GM19438 (cell line): ENCODE measurements around the gene IGFLR1.
"Not testable (repeated sequence)": the region's sequence is repeated elsewhere in the genome, so short reads cannot be mapped to it uniquely, and the experiment has no call there.

ENCODE experiments used
- ATAC-seq: cut with Tn5 transposase; IDR thresholded peaks from one replicate; pipeline ENCODE4 v1.9.1; 2021; ENCODE audit warnings: low read depth; ENCODE audit not compliant: unreplicated experiment

The IGFLR1 gene

DNA sequence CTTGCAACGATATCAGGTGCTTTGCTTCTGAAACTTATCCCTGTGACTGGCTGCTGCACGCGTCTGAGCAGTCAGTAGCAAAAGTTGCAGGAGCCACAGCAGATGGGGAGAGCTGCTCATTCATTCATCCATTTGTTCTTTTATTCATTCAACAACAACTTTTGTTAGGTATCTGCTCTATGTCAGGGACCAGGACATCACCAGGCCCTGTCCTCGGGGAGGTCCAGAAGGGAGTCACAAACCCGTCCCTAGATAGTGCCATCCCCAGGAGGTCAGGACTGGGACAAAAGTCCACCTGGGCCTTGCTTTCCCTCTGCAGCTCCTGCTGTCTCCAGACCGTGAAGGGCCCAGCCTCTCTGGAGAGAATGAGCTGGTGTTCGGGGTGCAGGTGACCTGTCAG, 35.7 kb upstream of the IGFLR1 start:
- no peak for ATAC-seq

DNA sequence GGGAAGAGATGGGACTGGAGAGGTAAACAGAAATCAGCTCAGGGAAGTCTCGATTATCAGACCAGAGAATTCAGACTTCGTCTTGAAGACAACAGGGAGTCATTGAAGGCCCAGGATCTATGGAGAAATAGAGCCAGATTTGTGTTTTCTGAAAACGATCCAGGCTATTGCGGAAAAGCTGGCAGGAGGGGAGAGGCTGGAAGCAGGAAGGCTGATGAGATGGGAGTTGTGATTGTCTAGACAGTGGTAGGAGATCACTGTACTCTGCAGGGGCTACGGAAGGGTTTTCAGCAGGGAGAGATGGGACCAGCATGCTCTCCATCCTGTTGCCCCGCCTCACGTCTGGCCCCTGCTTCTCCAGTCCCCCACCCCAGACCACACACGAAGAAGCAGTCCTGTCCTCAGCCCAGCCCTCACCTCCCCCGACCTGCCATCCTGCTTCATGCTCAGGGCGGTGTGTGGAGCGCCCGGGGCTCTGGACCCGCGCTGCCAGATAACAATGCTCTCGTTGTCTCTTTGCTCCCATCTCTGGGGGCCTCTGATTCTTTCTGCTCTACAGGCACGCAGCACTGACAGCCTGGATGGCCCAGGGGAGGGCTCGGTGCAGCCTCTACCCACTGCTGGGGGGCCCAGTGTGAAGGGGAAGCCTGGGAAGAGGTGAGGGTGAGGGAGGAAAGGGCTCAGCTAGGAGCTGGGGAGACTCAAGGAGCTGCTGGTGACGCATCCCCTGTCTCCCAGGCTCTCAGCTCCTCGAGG, 35.0 kb upstream of the IGFLR1 start:
- no peak for ATAC-seq

DNA sequence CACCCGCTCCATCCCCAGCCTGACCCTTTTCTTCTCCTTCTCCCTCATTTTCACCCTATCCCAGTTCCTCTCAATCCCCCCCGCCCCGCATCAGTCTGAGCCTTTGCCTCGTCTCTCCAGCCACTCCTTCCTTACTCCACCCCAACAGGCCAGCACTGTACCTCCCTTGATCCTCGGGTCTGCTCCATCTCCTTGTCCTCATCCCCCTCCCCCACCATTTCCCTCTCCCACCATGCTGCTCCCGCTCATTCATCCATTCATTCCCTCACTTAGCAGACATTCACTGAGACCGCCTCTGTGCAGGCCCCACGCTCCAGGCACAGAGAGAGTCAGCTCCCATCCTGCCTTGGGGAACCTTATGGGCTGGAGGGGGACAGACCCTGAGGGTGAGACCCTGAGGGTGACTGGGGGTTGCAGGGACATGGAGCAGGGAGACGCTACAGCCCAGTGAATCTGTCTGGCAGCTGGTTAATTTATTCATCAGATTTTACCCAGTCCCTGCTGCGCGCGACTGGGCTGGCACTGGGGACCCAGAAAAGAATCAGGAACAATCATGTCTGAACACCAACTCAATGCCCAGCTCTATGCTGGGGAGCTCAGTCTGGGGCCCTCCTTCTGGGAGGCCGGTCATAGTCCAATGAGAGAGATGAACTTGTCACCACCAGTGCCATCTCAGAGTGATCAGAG, 34.0 kb upstream of the IGFLR1 start:
- ATAC-seq, result no peak

DNA sequence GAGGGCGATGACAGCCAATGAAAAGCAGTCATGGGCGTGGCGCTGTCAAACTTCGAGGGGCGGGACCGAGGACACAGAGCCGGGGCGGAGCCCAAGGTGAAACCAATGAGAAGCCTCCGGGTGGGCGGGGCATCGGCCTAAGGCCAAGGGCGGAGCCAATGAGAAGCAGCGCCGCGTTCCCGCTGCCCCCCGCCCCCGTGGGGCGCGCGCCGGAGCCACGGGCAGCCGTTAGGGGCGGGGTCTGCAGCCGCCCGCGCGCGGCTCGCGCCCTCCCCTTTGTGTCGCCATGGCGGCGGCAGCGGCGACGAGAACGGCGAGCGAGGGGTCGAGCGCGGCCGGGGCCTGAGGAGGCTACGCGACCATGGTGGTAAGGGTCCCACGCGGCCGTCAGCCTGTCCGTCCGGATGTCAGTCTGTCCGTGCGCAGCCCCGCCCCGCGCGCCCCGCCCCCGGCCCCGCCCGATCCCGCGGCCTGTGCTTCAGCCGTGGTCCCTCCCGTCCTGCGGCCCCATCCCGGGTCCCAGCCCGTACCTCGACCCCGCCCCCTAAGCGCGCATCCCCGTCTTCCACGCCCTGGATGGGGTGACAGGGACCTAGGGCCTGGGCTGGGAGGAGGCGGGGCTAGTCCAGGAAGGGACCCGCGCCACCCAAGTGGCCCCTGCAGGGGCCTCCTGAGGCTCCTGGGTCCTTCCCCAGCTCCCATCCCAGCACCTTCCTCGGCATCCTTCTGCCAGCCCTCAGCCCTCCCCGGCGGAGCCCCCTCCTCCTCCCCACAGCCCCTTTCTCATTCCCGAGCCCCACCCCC, 33.2 kb upstream of the IGFLR1 start, which contains the start of gene ARHGAP33:
Gene ARHGAP33, plus strand, starts transcription at position 267 of the 804 bp plus-strand sequence. Its CDS starts 95 bp downstream, at position 362.
- ATAC-seq, result peak; percentile 89

DNA sequence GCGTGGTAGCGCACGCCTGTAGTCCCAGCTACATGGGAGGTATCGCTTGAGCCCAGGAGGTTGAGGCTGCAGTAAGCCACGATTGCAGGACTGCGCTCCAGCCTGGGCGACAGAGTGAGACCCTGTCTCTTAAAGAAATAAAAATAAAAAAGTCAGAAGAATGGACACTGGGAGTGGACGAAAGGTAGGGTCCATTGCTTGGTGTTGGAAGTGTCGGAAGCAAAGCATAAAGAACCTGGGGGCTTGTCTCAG, 32.7 kb upstream of the IGFLR1 start:
- no peak for ATAC-seq

DNA sequence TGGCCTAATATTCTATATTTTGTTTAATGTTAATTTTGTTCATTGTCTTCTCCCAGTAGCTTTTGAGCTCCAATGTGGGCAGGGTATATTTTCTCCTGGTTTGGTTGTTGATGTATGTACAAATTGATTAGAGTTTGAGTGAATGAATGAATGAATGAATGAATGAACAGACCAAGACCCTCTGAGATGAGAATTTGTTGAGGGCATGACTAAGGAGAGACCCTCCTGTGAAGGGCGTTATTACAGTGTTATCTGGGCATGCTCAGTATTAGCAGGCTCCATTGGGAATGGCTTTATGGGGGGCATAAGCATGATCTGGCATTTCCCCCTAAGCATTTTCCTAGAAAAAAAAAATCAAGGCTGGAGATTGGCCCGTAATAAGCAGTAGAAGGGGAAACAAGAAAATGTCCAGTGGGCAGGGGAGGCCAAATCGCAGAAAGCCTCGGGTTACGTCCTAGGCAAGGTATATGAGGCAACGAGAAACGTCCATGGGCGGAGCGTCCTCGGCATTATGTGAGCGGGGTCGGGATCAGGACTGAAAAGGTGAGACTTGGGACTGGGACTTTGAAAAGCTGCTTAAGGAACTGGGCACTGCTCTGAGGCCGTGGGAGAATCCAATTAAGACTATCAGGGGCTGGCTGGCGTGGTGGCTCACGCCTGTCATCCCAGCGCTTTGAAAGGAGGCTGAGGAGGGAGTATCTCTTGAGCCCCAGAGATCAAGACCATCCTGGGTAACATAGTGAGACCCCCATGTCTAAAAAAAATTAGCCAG, 32.2 kb upstream of the IGFLR1 start:
- no peak for ATAC-seq

DNA sequence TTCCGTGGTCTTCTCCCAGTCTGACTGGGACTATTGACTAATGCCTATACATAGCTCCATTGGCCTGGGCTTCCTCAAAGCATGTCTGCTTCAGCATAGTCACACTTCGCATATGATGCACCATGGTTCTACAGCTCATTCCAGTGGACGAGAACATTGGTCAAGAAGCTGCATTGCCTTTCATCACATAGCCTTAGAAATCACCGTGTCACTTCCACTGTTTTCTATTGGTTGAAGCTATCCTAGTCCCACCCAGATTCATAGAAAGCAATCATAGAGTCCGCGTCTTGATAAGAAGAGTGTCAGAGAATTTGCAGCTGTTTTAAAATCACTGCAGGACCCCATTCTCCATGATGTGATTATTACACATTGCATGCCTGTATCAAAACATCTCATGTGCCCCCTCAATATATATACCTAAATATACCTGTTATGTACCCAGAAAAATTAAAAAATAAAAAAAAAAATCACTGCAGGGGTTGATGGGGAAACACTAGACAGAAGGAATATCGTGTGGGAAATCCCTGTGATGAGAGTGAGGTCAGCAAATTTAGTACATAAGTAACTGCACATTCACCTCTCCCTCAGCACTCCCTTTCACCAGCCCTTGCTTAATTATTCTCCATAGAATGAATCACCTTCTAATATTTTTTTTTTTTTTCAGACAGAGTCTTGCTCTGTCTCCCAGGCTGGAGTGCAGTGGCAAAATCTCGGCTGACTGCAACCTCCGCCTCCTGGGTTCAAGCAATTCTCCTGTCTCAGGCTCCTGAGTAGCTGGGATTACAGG, 31.0 kb upstream of the IGFLR1 start:
- no peak for ATAC-seq

DNA sequence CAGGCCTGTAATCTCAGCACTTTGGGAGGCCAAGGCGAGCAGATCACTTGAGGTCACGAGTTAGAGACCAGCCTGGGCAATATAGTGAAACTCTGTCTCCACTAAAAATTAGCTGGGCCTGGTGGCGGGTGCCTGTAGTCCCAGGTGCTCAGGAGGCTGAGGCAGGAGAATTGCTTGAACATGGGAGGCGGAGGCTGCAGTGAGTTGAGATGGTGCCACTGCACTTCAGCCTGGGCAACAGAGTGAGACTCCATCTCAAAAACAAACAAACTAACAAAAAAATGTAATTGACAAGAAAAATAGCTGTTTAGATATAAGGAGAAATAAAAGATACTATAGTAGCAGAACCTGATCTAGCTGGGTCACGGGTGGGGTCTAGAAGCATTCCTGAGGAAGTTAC, 30.1 kb upstream of the IGFLR1 start:
- not testable (repeated sequence) for ATAC-seq

DNA sequence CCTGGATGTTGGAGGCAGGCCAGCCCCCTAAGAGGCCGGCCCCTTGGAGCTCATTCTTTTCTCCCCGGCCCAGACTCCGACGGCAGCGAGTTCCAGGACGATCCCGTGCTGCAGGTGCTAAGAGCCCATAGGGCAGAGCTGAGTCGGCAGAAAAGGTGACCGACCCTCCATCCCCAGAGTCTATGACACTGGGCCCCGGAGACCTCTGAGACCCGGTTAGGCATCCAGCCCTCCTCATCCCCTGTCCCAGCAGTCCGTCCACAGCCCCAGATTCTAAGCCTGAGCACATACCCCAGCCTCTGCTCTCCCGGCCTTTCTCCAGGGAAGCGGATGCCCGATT, 25.8 kb upstream of the IGFLR1 start:
- no peak for ATAC-seq

DNA sequence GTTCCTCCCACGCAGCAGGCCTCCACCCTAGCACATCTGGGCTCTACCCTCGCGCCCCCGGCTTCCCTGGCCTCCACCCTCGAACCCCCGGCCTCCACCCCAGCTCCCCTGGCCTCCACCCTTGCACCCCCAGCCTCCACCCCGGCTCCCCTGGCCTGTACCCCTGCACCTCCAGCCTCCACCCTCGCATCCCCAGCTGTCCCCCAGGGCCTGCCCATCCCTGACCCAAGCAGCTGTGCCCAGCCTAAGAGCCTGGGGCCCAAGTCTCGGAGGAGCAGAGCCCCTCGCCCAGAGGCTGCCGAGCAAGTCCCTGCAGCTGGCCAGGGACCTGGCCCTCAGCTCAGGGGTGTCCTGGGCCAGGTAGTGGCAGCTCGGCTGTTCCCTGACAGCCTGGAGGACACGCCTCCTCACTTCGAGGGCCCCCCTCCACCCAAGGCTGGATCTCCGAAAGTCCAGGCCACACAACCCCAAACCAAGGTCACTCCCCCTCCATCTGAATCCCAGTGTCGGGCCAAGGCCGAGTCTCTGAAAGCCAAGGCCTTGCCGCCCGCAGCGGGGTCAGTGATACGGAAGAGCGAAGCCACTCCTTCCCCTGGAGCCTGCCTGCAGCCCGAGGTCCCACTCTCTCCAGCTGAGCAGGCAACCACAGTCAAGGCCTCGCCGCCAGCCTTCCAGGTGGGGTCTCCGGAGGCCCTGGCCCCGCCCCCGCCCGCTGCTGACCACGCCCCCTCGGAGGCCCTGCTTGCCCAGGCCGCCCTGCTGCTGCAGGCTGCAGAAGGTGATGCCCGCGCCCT, 25.2 kb upstream of the IGFLR1 start:
- no peak for ATAC-seq

DNA sequence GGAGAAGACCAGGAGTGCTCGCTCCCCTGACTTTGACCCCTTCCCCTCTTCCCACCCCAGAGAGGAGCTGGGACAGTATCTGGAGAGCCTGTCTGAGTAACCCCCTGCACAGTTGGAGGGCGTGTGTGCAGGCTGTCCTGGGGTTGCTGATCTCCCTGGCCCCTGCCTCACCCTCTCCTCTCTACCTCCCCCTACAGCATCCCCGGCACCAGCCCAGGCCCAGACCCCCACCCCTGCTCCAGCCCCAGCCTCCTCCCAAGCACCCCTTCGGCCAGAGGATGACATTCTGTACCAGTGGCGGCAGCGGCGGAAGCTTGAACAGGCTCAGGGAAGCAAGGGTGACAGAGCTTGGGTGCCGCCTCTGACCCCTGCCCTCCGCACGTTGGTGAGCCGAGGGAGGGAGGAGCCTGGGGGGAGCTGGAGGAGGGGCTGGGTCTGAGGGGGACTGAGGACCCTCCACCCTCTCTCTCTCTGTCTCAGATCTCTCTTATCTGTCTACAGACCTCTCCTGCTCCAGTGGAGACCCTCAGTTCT, 24.4 kb upstream of the IGFLR1 start:
- no peak for ATAC-seq

DNA sequence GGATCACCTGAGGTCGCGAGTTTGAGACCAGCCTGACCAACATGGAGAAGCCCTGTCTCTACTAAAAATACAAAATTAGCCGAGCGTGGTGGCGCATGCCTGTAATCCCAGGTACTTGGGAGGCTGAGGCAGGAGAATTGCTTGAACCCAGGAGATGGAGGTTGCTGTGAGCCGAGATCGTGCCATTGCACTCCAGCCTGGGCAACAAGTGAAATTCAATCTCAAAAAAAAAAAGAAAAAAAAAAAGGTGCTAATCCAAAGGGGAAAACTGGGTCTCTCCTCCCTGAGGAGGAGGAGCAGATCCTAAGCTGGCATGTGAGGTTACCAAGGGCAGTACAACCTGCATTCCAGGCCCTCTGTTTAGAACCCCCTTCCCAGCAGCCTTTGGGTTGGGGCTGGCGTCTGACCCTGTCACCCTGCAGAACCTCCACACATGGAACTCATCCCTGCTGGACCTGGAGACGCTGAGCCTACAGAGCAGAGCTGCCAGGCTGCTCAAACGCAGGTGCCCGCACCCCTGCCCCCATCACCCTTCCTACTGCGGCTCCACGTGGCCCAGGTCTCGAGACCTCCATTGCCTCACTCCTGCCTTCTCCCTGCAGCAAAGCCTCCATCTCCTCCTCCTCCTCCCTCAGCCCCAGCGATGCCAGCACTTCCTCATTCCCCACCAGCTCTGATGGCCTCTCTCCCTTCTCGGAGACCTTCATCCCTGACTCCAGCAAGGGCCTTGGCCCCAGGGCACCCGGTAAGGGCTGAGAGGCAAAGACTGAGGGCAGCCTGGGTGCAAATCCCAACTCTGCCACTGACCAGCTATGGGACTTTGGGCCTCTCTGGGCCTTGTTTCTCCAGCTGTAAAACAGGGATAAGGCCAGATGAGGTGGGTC, 22.4 kb upstream of the IGFLR1 start:
- ATAC-seq, result no peak

DNA sequence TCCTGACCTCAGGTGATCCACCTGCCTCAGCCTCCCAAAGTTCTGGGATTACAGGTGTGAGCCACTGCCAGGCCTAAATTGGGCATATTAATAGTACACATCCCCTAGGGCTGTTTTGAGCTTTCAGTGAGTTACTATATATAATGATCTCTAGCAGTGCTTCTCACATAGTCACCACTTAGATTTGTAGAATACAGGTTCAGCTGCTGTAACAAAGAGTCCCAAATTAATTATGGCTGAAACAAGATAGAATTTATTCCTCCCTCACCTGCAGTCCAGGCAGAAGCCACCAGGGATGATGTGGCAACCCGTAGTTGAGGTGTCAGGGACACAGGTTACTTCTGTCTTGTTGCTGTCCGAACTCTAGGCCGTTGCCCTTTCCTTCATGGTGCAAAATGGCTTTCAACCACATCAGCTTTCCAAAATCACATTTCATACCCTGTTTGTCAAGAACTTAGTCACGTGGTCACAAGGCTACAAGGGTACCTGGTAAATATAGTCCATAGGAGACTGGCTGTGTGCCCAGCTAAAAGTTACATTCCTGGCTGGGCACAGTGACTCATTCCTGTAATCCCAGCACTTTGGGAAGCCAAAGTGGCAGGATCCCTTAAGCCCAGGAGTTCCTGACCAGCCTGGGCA, 18.6 kb upstream of the IGFLR1 start:
- ATAC-seq, result no peak

DNA sequence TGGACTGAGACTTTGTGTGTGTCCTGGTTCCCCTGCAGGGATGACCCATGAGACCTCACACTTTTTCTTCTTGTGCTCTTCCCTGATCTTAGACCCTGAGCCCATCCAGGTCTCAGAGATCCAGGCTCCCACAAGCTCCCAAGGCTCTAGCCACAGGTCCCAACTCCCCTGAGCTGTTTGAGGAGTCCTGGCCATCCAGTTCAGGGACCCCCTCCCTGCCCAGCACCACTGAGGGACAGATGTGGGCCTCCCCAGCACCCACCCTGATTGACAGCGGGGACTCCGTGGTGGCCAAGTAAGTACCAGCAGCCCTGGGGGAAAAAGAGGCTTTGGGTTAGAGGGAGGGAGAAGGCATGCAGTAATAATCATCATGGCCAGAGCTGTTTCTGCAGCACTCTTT, 17.4 kb upstream of the IGFLR1 start:
- ATAC-seq, result no peak

DNA sequence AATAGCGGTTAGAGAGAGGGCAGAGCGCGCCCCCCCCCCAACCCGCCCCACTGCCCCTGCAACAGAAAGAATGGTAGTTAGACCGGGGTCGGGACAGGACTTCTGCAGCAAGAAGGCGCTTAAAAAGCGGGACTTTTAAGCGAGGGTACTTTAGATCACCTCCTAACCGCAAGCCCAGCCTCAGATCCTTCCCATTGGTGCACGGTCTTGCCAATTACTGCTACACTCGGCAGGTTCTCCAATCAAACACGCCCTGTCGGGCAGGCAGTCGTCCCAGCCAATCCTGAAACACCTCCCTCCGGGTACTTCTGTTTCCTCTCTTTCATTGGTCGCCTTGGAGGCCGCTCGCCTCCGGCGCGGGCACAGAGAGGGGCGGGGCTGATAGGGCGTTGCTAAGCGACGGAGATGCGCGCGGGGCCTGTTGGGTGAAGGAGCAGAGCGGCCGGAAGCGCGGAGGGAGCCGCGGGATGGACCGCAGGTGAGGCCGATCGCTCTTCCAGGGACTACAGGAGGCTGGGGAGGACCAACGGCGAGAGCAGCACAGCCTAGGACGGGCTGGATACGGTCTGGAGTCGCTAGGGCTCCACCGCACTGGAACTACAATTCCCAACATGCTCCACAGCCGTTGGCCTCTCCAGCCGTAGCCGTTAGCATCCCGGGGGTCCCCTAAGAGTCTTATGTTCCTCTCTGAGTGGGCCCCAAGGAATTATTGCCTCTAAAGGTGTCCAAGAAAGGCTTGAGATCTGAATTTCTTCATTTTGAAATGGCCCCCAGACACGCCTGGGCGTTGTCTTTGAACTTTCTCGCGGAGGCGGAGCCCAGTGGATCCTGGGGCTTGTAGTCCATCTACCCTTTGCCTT, 15.7 kb upstream of the IGFLR1 start, which contains the start of gene PROSER3:
Gene PROSER3, plus strand, starts transcription at position 428 of the 860 bp plus-strand sequence. Its CDS starts 40 bp downstream, at position 468.
- ATAC-seq, result peak; percentile 95

DNA sequence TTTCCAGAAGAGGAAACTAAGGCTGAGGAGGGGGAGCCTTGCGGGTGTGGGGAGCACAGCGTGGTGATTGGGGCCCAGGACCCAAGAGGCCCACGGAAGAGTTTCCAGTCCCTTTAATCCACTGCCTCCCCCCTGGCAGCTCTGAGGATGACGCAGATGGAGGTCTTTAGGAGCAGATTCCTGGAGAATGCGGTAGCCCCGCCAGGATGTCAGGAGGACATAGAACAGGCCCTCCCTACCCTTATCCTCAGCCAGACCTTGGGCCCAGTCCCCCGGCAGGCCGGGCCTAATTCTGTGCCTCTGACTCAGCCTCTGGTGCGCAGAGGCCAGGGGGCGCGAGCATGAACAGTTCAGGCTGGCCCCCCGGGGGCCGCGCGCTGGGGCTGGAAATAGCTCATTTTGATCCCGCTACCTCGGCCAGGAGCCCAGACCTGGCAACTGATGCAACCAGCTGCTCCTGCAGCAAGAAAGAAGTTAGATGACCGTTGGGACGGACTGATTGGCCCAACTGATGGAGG, 15.0 kb upstream of the IGFLR1 start:
- peak; percentile 4 for ATAC-seq
